HCT116 (cell line): ENCODE measurements around the gene TUT7.

Source experiments
- CTCF ChIP-seq, 3 experiments: fragments of 200-600 bp in 1 of 3; sonication (generic) in 1 of 3; IDR thresholded peaks in 2 of 3; conservative IDR thresholded peaks in 1 of 3; 2 replicates each; pipeline ENCODE4 v1.5.1; 2012 to 2017; ENCODE audit warnings: low read depth in 2 of 3, low read length in 2 of 3, antibody characterized with exemption in 1 of 3, borderline replicate concordance in 1 of 3, control low read depth in 1 of 3, mild to moderate bottlenecking in 1 of 3, mixed read lengths in 1 of 3, mixed run types in 1 of 3, moderate library complexity in 1 of 3; ENCODE audit not compliant: insufficient read depth in 1 of 3
- EZH2 ChIP-seq: fragments of 200-600 bp; sonication (generic); IDR thresholded peaks from 2 replicates; pipeline ENCODE4 v1.6.1; 2017; ENCODE audit warnings: antibody characterized with exemption, mixed run types
- EZH2phosphoT487 ChIP-seq: fragments of 200-600 bp; IDR thresholded peaks from 2 replicates; pipeline ENCODE4 v1.6.1; 2018; ENCODE audit warnings: antibody characterized with exemption, borderline replicate concordance
- FOSL1 ChIP-seq: IDR thresholded peaks from 2 replicates; pipeline ENCODE4 v1.6.1; 2012; ENCODE audit warnings: low read depth
- POLR2A ChIP-seq: IDR thresholded peaks from 2 replicates; pipeline ENCODE4 v1.7.0; 2011; ENCODE audit warnings: borderline replicate concordance; ENCODE audit not compliant: insufficient read depth, insufficient read length; ENCODE audit errors: extremely low read depth
- POLR2AphosphoS5 ChIP-seq: IDR thresholded peaks from 2 replicates; pipeline ENCODE4 v1.6.1; 2011; ENCODE audit warnings: mild to moderate bottlenecking, low read depth, low read length, moderate library complexity
- TCF7L2 ChIP-seq: IDR thresholded peaks from 2 replicates; pipeline ENCODE4 v1.7.0; 2011; ENCODE audit warnings: borderline replicate concordance, inconsistent platforms; ENCODE audit not compliant: insufficient read depth, insufficient read length; ENCODE audit errors: extremely low read depth
- ZBTB33 ChIP-seq: IDR thresholded peaks from 2 replicates; pipeline ENCODE4 v1.6.1; 2011; ENCODE audit warnings: mild to moderate bottlenecking, low read length, moderate library complexity; ENCODE audit not compliant: insufficient replicate concordance; ENCODE audit errors: extremely low read depth
- TF ChIP-seq, protein P1 (sequence below): IDR thresholded peaks from 2 replicates; pipeline ENCODE4 v1.6.1; 2012; ENCODE audit warnings: low read depth

GRCh38 chr9:86349271-86349670 lies 4.9 kb downstream of the TUT7 start:
- TF ChIP-seq CTCF (IDR thresholded peaks at IDR 0.05 in 2 of 3, conservative IDR thresholded peaks at IDR 0.05 in 1 of 3; ENCODE audit: borderline replicate concordance in 1 of 3, insufficient read depth in 1 of 3, low read depth in 2 of 3, low read length in 2 of 3) = no peak
- no peak for TF ChIP-seq FOSL1
- TF ChIP-seq POLR2AphosphoS5 = no peak
- TF ChIP-seq ZBTB33 = no peak
- TF ChIP-seq EZH2phosphoT487 = no peak
- TF ChIP-seq EZH2 = no peak
- no peak for TF ChIP-seq POLR2A
- TF ChIP-seq, protein P1, sequence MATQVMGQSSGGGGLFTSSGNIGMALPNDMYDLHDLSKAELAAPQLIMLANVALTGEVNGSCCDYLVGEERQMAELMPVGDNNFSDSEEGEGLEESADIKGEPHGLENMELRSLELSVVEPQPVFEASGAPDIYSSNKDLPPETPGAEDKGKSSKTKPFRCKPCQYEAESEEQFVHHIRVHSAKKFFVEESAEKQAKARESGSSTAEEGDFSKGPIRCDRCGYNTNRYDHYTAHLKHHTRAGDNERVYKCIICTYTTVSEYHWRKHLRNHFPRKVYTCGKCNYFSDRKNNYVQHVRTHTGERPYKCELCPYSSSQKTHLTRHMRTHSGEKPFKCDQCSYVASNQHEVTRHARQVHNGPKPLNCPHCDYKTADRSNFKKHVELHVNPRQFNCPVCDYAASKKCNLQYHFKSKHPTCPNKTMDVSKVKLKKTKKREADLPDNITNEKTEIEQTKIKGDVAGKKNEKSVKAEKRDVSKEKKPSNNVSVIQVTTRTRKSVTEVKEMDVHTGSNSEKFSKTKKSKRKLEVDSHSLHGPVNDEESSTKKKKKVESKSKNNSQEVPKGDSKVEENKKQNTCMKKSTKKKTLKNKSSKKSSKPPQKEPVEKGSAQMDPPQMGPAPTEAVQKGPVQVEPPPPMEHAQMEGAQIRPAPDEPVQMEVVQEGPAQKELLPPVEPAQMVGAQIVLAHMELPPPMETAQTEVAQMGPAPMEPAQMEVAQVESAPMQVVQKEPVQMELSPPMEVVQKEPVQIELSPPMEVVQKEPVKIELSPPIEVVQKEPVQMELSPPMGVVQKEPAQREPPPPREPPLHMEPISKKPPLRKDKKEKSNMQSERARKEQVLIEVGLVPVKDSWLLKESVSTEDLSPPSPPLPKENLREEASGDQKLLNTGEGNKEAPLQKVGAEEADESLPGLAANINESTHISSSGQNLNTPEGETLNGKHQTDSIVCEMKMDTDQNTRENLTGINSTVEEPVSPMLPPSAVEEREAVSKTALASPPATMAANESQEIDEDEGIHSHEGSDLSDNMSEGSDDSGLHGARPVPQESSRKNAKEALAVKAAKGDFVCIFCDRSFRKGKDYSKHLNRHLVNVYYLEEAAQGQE = no peak
- no peak for TF ChIP-seq TCF7L2
